ENCODE measurements around the gene LDB3.

LDB3 gene

DNA sequence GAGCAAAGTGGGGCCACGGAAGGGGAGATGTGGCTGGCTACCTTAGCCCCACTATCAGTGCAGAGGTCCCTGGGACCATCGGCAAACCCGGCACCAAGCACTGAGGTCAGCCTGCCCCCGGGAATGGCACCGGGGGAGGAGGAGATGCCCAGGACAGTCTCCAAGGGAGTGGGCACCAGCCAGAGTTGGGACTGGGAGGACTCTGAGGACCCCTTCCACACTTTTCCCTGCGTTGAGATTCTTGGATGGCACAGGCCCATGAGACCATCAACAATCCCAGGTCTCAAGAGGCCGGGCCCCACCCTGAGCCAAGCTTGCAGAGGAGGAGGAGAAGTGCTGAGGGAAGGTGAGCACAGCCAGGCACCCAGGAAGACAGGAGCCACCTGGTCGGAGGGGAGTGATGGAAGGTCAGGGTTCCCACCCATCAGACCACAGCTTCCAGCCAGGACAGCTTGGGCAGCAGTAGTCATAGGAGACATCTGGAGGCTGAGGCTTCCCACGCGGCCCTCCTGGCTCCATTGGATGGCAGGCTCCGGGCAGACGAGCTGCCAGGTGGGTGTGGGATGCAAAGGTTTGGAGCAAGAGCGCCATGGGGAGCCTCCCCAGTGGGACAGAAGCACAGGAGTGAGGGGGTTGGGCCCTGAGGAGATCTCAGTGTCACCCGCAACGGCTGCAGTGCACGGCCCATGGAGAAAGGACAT is 16.5 kb upstream of the LDB3 start:
- DNase-seq: peak; percentile 2

DNA sequence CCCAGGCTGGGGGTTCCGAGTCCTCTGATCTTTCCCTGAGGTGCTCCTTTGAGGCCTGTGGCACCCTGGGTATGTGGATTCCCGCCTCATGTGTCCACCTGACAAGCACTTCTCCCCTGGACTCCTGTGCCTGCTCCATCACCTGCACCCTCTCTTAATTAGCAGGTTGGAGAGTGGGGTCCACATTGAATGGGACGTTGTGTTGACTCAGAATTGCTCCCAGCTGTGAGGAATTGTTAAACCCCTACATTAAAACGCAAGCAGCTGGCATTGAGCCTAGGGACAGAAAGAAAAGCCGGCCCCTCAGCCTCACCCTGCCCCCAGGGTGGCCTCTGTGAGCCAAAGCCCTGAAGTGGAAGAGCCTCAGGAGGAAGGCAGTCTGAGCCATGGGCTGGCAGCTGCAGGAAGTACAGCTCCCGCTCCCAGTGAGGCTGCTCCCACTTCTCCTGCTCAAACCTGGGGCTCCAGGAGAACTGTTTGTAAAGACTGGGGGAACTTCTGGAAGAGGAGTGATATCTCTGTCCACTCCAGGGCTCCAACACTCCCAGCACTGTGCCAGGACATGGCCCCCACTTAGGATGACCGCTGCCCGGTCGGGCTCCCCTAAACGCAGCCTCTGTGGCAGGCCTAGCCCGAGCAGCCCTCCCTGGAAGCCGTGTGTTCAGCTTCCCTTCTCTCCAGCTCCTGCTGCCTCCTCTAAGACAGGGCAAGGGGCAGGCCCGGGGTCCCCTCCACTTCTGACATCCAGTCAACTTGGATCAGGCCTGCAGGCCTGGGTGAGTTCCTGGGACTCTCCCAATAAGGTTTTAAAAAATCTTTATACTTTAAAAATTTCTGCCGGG is 15.7 kb upstream of the LDB3 start:
- DNase-seq: no peak

DNA sequence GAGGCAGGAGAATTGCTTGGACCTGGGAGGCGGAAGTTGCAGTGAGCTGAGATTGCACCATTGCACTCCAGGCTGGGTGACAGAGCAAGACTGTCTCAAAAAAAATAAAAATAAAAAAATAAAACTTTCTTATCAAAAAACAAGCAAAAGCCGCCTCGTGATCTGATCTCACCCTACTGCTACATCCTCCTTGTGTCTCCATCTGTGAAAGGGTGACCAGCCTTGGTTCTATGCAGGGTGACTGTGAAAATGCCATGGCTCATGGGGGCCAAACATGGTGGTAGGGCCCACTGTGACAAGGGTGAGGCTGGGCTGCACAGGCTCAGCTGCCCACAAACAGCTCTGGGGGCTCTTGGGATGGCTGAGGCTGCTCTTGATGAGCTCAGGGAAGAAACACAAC is 14.9 kb upstream of the LDB3 start:
- DNase-seq: no peak

DNA sequence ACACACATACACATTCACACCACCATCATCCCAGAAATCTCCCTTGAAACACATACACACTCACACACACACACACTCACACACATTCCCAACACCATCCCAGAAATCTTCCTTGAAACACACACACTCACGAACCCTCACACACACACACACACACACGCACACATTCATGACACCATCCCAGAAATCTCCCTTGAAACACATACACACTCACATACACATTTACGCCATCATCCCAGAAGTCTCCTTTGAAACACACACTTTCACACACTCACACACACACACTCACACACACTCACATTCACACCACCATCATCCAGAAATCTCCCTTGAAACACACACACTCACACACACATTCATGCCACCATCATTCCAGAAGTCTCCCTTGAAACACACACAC is 14.3 kb upstream of the LDB3 start:
- DNase-seq: no peak

DNA sequence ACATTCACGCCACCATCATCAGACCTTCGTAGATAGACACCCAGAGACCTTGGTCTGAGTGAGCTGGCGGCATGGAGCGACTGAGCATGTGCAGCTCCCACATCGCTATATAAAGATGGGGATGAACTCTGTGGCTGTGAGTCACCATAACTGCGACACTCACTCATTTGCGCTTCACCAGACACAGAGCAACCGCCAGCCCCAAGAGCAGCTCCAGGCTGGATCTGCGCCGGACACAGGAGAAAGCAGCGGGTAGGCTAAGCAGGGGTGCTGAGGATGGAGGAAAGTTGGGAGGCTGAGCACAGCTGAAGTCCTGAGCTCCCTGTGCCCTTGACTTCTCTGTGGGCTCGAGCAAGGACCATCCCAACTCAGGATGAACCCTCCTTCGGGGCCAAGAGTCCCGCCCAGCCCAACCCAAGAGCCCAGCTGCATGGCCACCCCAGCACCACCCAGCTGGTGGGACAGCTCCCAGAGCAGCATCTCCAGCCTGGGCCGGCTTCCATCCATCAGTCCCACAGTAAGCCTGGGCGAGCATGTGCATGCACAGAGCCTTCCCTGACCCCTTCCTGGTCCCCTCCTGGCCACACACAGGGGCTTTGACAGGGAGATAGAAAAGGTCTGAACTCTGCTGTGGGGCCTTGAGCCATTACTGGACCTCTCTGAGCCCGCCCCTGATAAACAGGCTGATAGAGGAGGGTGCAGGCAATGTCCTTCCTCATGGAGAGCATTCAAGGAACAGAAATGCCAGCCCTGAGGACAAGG is 13.7 kb upstream of the LDB3 start, which contains the start of gene OPN4:
OPN4 (plus strand) TSS at position 137 of the 762 bp plus-strand sequence; CDS start at position 374, 237 bp downstream.
- no peak for DNase-seq

DNA sequence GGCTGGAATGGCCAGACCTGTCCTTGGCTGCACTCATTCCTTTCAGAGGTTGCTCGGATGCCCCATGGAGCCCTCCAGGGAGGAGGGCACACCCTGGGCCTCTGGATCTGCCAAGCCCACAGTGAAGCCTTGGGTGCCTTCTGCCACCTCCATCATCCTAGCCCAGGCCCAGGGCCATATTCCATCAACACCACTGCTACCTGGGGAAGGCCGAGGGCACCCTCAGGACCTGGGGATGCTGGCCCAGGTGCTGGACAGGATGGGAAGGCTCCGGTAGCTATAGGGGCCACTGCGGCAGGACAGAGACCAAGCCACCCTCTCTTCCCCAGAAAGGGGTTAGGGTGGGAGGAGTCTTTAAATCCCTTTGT is 13.2 kb upstream of the LDB3 start:
- no peak for DNase-seq

DNA sequence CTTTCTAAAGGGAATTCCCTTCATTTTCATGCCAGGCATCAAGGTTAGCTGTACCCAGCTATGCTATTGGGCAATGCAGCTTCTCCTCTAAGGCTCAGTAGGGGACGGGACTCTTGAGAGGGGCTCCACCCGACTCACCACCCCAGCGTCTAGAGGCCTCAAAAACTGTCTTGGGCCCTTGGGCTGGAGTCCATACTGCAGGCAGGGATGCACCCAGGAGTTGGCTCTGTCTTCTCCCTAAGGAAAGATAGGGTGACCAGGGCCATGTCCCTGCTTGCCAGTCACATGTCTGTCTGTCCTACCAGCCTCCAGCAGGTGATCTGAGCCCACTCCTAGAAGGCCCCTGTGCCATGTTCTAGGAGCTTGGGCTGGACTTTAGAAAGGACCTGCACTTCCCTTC is 12.7 kb upstream of the LDB3 start:
- DNase-seq: no peak

DNA sequence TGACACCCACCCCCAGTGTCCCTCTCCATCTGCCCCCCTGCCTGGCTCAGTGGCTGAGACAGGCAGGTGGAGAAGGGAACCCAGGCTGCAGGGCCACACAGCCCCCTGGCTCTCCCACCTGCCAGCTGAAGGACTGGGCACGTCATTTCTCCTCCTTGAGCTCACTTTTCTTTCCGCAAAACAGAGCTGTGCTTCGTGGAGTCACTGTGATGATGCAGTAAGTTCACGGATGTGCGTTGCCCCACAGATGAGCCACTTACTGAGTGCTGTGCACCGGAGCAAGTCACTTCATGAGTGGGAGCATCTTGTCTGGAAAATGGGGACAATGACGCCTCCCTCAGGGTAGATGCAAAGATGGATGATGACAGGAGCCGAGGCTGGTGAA is 11.3 kb upstream of the LDB3 start:
- DNase-seq: no peak

DNA sequence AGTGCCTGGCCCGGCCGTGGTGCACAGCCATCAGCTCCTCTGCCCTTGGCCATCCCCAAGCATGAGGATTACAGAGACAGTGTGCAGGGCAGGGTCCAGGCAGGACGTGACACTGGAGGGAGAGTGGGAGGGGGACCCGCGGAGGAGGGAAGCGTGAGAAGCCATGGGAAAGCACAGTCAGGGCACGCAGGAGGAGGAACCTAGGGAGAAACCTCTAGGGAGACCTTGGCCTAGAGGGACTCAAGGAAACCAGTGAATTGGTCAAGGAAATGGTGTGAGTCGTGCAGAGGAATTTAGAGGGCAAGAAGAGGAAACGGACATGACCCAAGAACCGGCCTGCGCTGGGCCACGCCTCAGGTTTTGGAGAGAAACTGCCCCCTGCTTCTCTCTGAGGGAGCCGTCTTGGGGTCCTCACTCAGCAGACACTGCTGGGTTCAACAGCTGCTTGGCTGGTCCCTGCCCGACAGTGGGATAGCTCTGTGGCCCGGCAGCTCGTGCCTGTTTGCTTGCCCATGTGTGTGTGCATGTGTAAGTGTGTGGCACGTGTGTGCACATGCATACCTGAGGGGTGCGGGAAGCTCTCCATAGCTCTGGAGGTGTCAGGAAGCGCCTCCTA is 10.8 kb upstream of the LDB3 start:
- DNase-seq: no peak

DNA sequence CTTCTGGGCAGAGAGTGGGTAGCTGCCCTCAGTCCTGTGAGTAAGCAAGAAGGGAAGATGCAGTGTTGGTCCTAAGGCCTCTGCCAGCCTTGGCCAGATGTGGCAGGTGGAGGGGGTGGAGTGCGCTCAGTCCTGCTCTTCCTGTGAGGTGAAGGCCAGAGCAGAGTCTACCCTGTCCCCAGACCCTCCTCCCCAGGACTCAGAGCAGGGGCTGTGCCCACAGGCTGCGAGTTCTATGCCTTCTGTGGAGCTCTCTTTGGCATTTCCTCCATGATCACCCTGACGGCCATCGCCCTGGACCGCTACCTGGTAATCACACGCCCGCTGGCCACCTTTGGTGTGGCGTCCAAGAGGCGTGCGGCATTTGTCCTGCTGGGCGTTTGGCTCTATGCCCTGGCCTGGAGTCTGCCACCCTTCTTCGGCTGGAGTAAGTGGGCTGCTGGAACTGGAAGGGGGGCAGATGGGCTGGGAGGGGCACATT is 10.0 kb upstream of the LDB3 start:
- DNase-seq: no peak

DNA sequence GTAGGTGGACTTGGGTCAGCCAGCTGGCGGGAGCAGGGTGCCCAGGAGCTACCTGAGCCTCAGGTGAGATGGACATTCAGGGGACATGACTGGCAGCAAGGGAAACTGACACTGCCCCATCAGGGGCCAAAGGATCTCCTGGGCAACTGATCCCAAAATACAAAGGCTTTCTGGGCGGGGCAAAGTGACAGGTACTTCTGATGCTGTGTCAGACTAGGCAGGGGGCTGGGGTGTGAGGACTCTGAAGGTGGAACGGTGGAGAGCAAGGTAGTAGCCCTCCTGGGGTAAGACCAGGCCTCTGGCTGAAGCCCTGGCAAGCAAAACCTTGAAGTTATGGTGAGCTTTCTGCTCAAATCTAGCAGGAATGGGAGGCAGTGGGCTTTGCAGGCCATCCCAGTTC is 9.6 kb upstream of the LDB3 start:
- no peak for DNase-seq

DNA sequence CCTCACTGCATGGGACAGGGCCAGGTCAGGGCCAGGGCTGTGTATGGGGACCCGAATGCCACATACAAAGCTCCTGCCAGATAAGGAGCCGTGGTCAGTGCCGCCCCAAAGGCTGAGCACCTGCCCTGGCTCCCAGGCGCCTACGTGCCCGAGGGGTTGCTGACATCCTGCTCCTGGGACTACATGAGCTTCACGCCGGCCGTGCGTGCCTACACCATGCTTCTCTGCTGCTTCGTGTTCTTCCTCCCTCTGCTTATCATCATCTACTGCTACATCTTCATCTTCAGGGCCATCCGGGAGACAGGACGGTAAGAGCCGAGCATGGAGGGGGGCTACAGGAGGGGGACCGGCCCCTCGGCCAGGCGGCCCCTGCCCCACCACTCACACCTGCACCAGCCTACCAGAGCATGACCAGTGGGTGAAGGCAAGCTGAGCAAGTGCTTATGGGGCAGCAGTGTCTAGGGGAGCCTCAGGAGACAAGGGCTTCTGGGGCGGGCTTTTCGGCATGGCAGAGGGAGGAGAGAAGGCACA is 9.1 kb upstream of the LDB3 start:
- no peak for DNase-seq

DNA sequence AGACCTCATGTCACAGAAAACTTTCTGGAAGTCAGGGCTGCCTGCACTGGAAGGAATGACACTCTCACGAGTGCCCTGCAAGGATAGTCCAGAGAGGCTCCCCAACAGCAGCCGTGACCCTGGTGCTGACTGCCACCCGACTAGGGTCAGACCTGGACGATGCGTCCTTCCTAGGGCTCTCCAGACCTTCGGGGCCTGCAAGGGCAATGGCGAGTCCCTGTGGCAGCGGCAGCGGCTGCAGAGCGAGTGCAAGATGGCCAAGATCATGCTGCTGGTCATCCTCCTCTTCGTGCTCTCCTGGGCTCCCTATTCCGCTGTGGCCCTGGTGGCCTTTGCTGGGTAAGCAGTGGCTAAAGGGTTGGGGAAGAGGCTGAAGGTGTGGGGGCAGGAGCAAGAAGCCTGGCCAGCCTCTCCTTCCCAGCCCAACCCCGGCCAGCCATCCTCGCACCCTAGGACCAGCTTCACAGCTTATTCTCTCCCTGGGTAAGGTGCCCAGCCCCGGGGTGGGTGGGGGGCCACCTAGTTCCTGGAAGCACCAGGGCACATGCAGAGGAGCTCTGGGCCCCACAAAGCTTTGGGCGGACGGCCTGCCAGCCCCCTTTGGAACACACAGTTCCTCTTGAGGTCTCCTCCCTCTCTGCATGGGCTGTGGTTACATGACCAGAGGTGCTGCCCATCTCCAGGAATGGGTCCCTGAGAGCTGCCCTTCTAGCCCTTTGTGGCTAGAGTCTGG is 8.4 kb upstream of the LDB3 start:
- no peak for DNase-seq

DNA sequence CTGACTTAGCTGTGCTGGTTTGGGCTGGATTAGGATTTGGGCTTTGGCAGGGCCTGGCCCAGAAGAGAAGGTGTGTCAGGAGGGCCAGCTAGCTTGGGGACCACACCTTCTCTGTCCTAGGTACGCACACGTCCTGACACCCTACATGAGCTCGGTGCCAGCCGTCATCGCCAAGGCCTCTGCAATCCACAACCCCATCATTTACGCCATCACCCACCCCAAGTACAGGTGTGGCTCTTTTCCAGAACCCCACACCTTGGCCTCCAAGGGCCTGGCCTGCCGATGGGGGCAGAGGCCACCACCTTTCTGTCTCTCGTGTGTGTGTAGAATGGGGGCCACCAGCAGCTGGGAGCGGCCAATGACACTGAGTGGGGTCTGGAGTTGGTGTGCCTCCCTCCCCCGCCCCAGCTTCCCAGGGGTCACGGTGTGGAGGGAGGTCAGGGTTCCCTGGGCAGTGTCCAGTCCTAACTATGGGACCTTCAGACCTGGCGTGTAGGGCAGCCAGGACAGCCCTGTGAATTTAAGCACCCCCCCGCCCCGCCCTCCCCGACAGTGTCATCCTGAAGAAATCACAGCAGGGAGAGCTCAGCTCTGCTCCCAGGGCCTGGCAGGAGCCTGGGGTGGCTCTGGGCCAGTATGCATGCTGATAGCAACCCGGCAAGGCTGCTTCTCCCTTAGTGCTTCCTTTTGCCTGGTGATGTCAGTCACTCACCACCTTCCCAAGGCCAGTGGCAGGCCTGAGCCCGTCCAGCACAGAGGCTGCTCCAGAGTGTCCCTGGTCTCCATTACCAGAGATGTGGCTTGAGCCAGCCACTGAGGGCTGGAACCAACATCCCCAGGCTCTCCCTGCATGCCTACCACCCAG is 6.9 kb upstream of the LDB3 start:
- no peak for DNase-seq

DNA sequence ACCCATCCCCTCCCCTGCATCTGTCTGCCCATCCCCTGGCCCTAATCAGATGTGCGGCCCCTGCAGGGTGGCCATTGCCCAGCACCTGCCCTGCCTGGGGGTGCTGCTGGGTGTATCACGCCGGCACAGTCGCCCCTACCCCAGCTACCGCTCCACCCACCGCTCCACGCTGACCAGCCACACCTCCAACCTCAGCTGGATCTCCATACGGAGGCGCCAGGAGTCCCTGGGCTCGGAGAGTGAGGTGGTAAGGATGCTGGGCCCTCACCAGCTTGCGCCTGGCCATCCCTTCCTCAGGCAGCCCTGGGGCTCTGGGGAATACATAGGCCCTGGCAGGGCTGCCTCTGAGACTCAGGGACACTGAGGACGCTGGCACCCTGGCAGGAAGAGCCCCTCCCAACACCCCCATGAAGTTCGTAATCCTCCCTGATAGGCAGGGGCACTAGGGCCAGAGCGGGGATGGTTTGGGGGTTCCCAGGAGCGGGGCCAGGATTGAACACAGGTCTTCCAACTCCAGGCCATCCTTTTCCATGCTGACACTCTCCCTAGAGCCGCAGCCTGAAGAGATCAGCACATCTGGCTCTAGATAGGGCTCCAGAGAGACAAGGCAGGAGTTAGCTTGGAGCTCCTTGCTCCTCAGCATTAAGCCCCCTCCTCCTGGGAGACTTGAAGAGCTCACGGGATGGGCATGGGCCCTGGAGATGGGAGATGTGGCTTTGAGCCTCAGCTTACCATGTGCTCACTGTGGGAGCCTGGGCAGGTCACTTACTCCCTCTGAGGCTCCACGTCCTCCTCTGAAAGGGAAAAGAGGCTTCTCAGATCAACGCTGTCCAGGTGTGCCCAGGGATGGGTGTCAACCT is 5.9 kb upstream of the LDB3 start:
- DNase-seq: no peak

DNA sequence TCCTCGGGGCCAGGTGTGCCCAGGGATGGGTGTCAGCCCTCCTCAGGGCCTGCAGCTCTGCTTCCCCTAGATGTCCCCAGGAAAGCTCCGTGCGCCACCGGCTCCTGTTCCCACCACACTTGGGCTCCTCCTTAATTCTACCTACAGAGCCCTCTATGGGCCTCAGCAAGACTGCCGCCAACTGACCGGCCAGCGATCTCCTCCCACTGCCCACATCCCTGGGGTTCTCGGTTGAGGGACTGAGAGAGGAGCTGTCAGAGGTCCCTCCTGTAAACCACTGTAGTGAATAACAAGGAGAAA is 5.3 kb upstream of the LDB3 start:
- no peak for DNase-seq

DNA sequence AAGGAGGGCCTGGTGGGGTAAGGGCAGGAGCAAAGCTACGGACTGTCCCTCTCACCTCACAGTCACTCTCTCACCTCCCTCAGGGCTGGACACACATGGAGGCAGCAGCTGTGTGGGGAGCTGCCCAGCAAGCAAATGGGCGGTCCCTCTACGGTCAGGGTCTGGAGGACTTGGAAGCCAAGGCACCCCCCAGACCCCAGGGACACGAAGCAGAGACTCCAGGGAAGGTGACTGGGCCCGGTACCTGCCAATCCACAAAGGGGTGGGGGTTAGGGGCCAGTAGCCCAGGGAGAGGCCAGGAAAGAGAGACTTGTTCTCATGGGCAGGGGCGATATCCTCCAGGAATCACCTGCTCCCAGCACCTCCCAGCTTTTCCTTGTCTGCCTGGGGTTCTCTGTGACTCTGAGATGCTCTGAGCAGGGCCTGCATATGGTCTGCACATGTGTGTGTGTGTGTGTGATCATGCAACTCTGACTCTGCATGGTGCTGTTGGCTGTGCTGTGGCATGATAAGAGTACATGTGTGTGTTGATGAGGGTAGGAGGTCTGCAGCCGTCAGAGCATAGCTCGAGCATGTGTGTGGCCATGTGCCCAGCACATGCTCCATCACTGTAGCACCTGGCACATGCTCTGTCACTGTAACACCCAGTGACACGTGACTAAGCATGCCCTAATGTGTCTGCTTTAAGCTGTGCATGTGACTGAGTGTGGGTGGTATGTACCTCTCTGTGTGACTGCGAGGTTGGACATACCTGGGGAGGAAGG is 4.6 kb upstream of the LDB3 start:
- DNase-seq: no peak

DNA sequence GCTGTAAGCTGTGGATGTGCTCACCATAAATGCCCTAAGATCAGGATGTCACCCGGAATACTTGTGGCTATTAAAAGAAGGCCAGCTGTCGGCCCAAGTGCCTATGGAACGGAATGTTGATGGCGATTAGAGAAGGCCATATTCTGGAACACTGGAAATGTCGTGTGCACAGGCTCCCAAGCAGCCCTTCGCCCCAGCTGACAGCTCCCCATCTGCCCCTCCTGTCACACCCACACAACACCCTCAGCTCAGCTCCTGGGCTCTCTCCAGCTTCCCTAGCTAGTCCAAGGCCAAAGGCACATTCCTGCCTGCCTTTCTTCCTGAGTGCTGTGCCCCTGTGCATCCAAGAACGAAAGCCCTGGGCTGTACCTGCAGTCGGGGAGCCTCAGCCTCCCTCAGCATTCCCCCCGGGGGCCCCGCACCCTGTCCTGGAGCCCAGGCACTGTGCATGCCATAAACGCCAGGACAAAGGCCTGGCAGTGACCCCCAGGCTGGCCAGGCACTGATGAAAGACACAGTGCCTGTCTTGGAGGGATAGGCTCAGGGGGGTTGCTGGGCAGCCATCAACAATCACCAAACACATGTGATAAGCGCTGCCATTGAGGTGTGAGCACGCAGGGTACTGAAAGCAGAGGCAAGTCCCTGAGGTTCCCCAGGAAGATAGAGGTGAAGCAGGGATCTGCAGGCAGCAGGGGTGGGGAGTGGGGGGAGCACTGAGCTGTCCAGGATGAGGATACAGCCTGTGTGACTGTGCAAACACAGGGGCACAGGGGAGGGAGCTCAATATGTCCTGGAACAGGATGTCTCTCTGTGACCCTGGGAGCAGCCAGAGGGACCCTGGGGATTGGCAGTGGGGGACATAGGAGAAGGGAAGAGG is 3.7 kb upstream of the LDB3 start:
- DNase-seq: no peak

DNA sequence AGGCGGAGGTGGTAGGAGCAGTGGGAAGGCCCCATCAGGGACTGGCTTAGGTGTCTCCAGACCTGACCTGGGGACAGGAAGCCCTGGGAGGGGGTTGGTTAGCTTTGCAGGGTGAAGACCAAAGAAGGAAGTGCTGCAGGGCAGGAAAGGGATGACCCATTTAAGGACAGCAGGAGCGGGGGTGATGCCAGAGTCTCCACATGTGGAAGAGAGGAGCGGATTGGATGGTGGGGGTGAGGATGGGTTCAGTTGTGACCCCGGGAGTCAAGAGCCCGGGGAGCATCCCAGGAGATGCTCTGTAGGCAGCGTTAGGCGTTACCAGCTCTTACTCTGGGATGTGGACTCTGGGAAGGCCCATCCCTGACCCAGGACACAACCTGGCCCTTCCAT is 3.1 kb upstream of the LDB3 start:
- DNase-seq: no peak
